HepG2 (cell line): ENCODE measurements around the gene DLG2. TPM values are rescaled to one million over a fixed set of nuclear protein-coding genes. Genes with fewer than 3 reads are reported as not detected.

Experiments used
- ATAC-seq: fragments of 200-7000 bp; cut with Tn5 transposase; 3 replicates; pipeline ENCODE4 v1.9.1; 2020; ENCODE audit warnings: mild to moderate bottlenecking, moderate library complexity
- BruUV-seq: library from RNA; stranded (reverse); fragments of 400-500 nt; replicated peaks from 2 replicates; lab custom pipeline; 2021; lab: Mats Ljungman, UMichigan
- CTCF ChIA-PET: fragments of 300-600 bp; formaldehyde crosslinking; extraction: SDS; loops from one replicate; lab custom pipeline; 2021; ENCODE audit warnings: low total read pairs, inconsistent platforms, low intra/inter-chr PET ratio; lab: Yijun Ruan, JAX
- POLR2A ChIA-PET: fragments of 350-600 bp; sonication (Branson Sonifier 250); formaldehyde crosslinking; loops from one replicate; lab custom pipeline; 2020; ENCODE audit warnings: antibody characterized with exemption, inconsistent platforms; lab: Yijun Ruan, JAX
- DNase-seq: peaks from one replicate; pipeline ENCODE4 v3.0.0-alpha.2; 2015; ENCODE audit warnings: low spot score
- FAIRE-seq: peaks from 3 replicates; lab custom pipeline; 2011; peaks lifted over from hg19 to GRCh38; lab: Jason Lieb, UNC
- H2AFZ ChIP-seq: one replicate; pipeline ENCODE4 v1.6.1; 2011; ENCODE audit warnings: low read length, inconsistent platforms
- H3K27ac ChIP-seq: fragments of 300-600 bp; 3 replicates; pipeline ENCODE4 v1.8.0; 2011; ENCODE audit warnings: mixed run types, mild to moderate bottlenecking, mixed read lengths, low read length, inconsistent platforms; ENCODE audit not compliant: insufficient read depth; ENCODE audit errors: extremely low read length
- H3K27me3 ChIP-seq, 2 experiments: fragments of 200-600 bp in 1 of 2; 2 replicates in 1 of 2; 3 replicates in 1 of 2; pipeline versions ENCODE4 v1.6.0 to v1.8.0; 2011; ENCODE audit warnings: low read length in 2 of 2, mild to moderate bottlenecking in 2 of 2, moderate library complexity in 2 of 2, inconsistent platforms in 1 of 2; ENCODE audit not compliant: insufficient read depth in 2 of 2, control insufficient read depth in 1 of 2
- H3K36me3 ChIP-seq, 2 experiments: fragments of 200-600 bp in 1 of 2; replicated peaks in 1 of 2; 2 replicates in 1 of 2; 3 replicates in 1 of 2; pipeline versions ENCODE4 v1.5.1 to v1.8.0; 2011; ENCODE audit warnings: low read length in 2 of 2, inconsistent platforms in 1 of 2; ENCODE audit not compliant: insufficient read depth in 2 of 2, control insufficient read depth in 1 of 2
- H3K4me1 ChIP-seq: 2 replicates; pipeline ENCODE4 v1.5.1; 2012; ENCODE audit warnings: low read length, inconsistent platforms; ENCODE audit not compliant: insufficient read depth
- H3K4me2 ChIP-seq: 2 replicates; pipeline ENCODE4 v1.6.0; 2011; ENCODE audit warnings: low read depth, low read length, inconsistent platforms
- H3K4me3 ChIP-seq, 3 experiments: fragments of 200-600 bp in 1 of 3; sonication (generic), shearing (Covaris generic) in 1 of 3; replicated peaks in 1 of 3; 2 replicates each; pipeline ENCODE4 v1.5.1; 2011 to 2016; ENCODE audit warnings: low read length in 3 of 3, inconsistent platforms in 2 of 3, low read depth in 2 of 3, mild to moderate bottlenecking in 2 of 3, control low read depth in 1 of 3, mixed read lengths in 1 of 3; ENCODE audit not compliant: insufficient read depth in 1 of 3
- H3K79me2 ChIP-seq: one replicate; pipeline ENCODE4 v1.6.1; 2011; ENCODE audit warnings: low read length, inconsistent platforms; ENCODE audit not compliant: insufficient read depth
- H3K9ac ChIP-seq: 2 replicates; pipeline ENCODE4 v1.6.0; 2011; ENCODE audit warnings: mild to moderate bottlenecking, low read depth, low read length, inconsistent platforms; ENCODE audit not compliant: insufficient read depth
- H3K9me3 ChIP-seq: 2 replicates; pipeline ENCODE4 v1.5.1; 2012; ENCODE audit warnings: mild to moderate bottlenecking, low read length
- H4K20me1 ChIP-seq: 2 replicates; pipeline ENCODE4 v1.6.0; 2011; ENCODE audit warnings: inconsistent platforms, mild to moderate bottlenecking, low read length, moderate library complexity; ENCODE audit not compliant: insufficient read depth
- DDIT3 ChIP-seq: sonication (generic); formaldehyde crosslinking; IDR thresholded peaks from 2 replicates; pipeline ENCODE4 v1.4.0; 2020; ENCODE audit warnings: mild to moderate bottlenecking, missing genetic modification reagents
- HCFC1 ChIP-seq: fragments of 150-350 bp; IDR thresholded peaks from 2 replicates; pipeline ENCODE4 v1.6.1; 2014; ENCODE audit warnings: low read depth, low read length
- MED8 ChIP-seq: sonication (generic); formaldehyde crosslinking; IDR thresholded peaks from 2 replicates; pipeline ENCODE4 v1.8.1; 2023; ENCODE audit warnings: mild to moderate bottlenecking, missing genetic modification reagents; ENCODE audit not compliant: insufficient replicate concordance
- NFIB ChIP-seq: sonication (generic); formaldehyde crosslinking; IDR thresholded peaks from 2 replicates; pipeline ENCODE4 v1.9.0; 2021; ENCODE audit warnings: missing genetic modification reagents, mild to moderate bottlenecking, borderline replicate concordance
- NFKB2 ChIP-seq: sonication (generic); formaldehyde crosslinking; IDR thresholded peaks from 2 replicates; pipeline ENCODE4 v1.4.0; 2020; ENCODE audit warnings: missing genetic modification reagents, borderline replicate concordance
- POLR2A ChIP-seq, 2 experiments: IDR thresholded peaks; 2 replicates each; pipeline ENCODE4 v1.6.1; 2011; ENCODE audit warnings: low read depth in 2 of 2, low read length in 2 of 2, mild to moderate bottlenecking in 1 of 2, moderate library complexity in 1 of 2; ENCODE audit not compliant: insufficient read depth in 1 of 2
- ZBTB38 ChIP-seq: sonication (generic); formaldehyde crosslinking; IDR thresholded peaks from 2 replicates; pipeline ENCODE4 v1.5.1; 2020; ENCODE audit warnings: mild to moderate bottlenecking, missing genetic modification reagents
- ZBTB8A ChIP-seq: sonication (generic); formaldehyde crosslinking; IDR thresholded peaks from 2 replicates; pipeline ENCODE4 v1.4.0; 2020; ENCODE audit warnings: mild to moderate bottlenecking, low read depth, missing genetic modification reagents, borderline replicate concordance
- ZGPAT ChIP-seq: IDR thresholded peaks from 2 replicates; pipeline ENCODE4 v1.6.1; 2016; ENCODE audit warnings: mild to moderate bottlenecking
- ZMYM4 ChIP-seq: sonication (generic); formaldehyde crosslinking; IDR thresholded peaks from 2 replicates; pipeline ENCODE4 v1.8.1; 2023; ENCODE audit warnings: mild to moderate bottlenecking, missing genetic modification reagents
- ZNF318 ChIP-seq: sonication (generic); formaldehyde crosslinking; IDR thresholded peaks from 2 replicates; pipeline ENCODE4 v1.4.0; 2020; ENCODE audit warnings: mild to moderate bottlenecking, missing genetic modification reagents
- ZNF598 ChIP-seq: sonication (generic); formaldehyde crosslinking; IDR thresholded peaks from 2 replicates; pipeline ENCODE4 v1.5.1; 2020; ENCODE audit warnings: mild to moderate bottlenecking, missing genetic modification reagents, borderline replicate concordance
- ZNF691 ChIP-seq: sonication (generic); formaldehyde crosslinking; IDR thresholded peaks from 2 replicates; pipeline ENCODE4 v1.4.0; 2020; ENCODE audit warnings: missing genetic modification reagents, low read depth, mild to moderate bottlenecking, borderline replicate concordance
- WGBS: methylation state at CpG from one replicate; pipeline ENCODE4 v1.1.6; 2017; ENCODE audit warnings: low lambda C conversion rate; 5-methylcytosine and 5-hydroxymethylcytosine counted together
- in situ Hi-C: cut with HindIII; loops from 2 replicates; pipeline ENCODE4 v1.10.0; 2017; ENCODE audit warnings: low pct_unique_long_range_greater_than_20kb; ENCODE audit not compliant: extremely low pct_ligation_motif_present
- intact Hi-C: fragments of 100-400 bp; cut with micrococcal nuclease; formaldehyde crosslinking; loops from one replicate; pipeline ENCODE4 v1.10.0; 2022; ENCODE audit not compliant: unreplicated experiment
- polyA plus RNA-seq, 8 experiments: library from polyadenylated mRNA; depleted of rRNA in 3 of 8; stranded (reverse) in 7 of 8; unstranded in 1 of 8; fragments of >200 nt; fragmentation: Illumina TruSeq in 4 of 8; extraction: Trizol in 4 of 8; gene quantifications; 2 replicates each; pipeline versions ENCODE4 v1.2.1 to v1.2.3, GENCODE V29; 2011 to 2016; ENCODE audit warnings: low read depth in 4 of 8, missing spikeins in 1 of 8, mixed read lengths in 1 of 8; ENCODE audit not compliant: insufficient read depth in 1 of 8
- total RNA-seq, 5 experiments: library from RNA; depleted of rRNA; stranded (reverse); fragments of >200 nt; fragmentation: Illumina TruSeq; extraction: Trizol; gene quantifications; 2 replicates each; pipeline ENCODE4 v1.2.3, GENCODE V29; 2016; ENCODE audit warnings: low read depth in 1 of 5

DLG2 gene
- total and polyA plus RNA-seq, 2 of the 13 experiments (the other 11 are each of a cell fraction or from before 2014, with no cell fraction given): 0.46 to 1.0 TPM

GRCh38 chr11:84799112-84799511 is 828.0 kb downstream of the DLG2 start (continued):
- TF ChIP-seq ZGPAT: no peak
- TF ChIP-seq, all 625 proteins: peak for 0

- no TSS peak for BruUV-seq
- Histone ChIP-seq H3K4me3 (no peak overlapping the region), H3K9ac (no peak overlapping the region), H3K9me3 (no peaks in the 10 kb centered on the region), H3K27ac (no peak overlapping the region), H2AFZ (no peak overlapping the region), H3K79me2 (no peaks in the 10 kb centered on the region), H3K4me1 (no peaks in the 10 kb centered on the region), H3K27me3 (no peaks in the 10 kb centered on the region), H4K20me1 (no peaks in the 10 kb centered on the region), H3K36me3 (no peaks in the 10 kb centered on the region), H3K4me2 (no peak overlapping the region)
- ATAC-seq (no peak), FAIRE-seq (no peak), DNase-seq (no peak)
- POLR2A ChIA-PET: no interaction called here
- 54% methylated on average over 3 of the region's 8 CpGs for WGBS
- intact Hi-C loops (no loop called here), in situ Hi-C loops (loop anchor here (25.0 kb wide), 1 partner anchor 792 kb away; no protein-coding TSS in a partner anchor)
- CTCF ChIA-PET: no interaction called here
- TF ChIP-seq ZBTB38: no peak
- TF ChIP-seq POLR2A (IDR thresholded peaks at IDR 0.05; ENCODE audit: insufficient read depth in 1 of 2, low read depth in 2 of 2, low read length in 2 of 2): no peak
- TF ChIP-seq ZBTB8A (CRISPR knock-in tag): no peak
- no peak for TF ChIP-seq NFKB2 (CRISPR knock-in tag)
- no peak for TF ChIP-seq ZNF691 (CRISPR knock-in tag)
- no peak for TF ChIP-seq ZNF598 (CRISPR knock-in tag)
- TF ChIP-seq DDIT3 (CRISPR knock-in tag): no peak
- no peak for TF ChIP-seq NFIB (CRISPR knock-in tag)
- TF ChIP-seq MED8 (CRISPR knock-in tag): no peak
- TF ChIP-seq ZNF318 (CRISPR knock-in tag): no peak
- TF ChIP-seq ZMYM4 (CRISPR knock-in tag): no peak
- no peak for TF ChIP-seq HCFC1
Observed at GRCh38 chr11:84795698-84796097, 831.4 kb downstream of the DLG2 start.
